NCI-H146 treated with DMSO at 0.1 percent for 48 hours (cell line): ENCODE measurements around the gene MYH16.
A peak's percentile ranks its signal among the peaks of the same experiment; 100 is the strongest.
"Not testable (repeated sequence)": the region's sequence is repeated elsewhere in the genome, so short reads cannot be mapped to it uniquely, and the experiment has no call there.

Experiments used
- DNase-seq: peaks from one replicate; lab custom pipeline; 2025; ENCODE audit not compliant: unreplicated experiment; lab: John Stamatoyannopoulos, UW

The MYH16 gene

DNA sequence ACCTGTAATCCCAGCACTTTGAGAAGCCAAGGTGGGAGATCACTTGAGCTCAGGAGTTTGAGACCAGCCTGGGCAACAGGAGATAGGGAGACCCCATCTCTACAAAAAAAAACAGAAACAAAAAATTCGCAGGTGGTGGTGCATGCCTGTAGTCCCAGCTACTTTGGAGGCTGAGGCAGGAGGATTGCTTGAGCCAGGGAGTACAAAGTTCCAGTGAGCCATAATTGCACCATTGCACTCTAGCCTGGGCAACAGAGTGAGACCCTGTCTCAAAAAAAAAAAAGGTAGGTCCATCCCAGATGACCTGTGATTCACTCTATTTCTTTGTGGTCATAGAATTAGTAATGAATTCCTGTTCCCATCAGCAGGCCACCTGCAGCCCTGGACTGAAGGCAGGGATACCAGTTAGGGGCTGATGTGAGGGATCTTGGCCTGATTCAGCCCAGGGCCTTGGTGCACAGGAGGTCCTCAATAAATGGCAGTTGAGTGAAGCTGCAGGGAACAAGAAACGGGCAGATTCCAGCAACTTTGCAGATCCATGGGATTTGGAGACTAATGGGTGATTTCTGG is at the start of gene MYH16:
Gene MYH16, plus strand, starts transcription at position 364 of the 570 bp plus-strand sequence.
- no peak for DNase-seq

DNA sequence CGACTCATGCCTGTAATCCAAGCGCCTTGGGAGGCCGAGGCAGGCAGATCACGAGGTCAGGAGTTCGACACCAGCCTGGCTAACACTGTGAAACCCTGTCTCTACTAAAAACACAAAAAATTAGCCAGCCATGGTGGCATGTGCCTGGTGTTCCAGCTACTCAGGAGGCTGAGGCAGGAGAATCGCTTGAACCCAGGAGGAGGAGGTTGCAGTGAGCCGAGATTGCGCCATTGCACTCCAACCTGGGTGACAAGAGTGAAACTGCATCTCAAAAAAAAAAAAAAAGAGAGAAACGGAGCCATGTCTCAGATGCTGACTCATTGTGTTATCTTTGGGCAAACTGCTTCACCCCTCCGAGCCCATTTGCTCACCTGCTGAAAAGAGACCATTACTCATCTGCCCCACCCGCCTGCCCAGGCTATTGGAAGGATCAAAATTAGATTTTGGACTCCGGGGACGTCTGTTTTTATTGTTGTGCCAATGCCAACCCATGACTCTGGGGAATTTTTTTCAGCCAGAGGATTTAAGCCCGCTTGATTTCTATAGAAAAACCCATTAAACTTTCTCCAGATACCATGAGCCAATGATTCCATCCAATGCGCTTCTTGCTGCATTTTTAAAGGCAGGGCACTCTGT is 48.3 kb upstream of the MYH16 start:
- peak; percentile 10 for DNase-seq

DNA sequence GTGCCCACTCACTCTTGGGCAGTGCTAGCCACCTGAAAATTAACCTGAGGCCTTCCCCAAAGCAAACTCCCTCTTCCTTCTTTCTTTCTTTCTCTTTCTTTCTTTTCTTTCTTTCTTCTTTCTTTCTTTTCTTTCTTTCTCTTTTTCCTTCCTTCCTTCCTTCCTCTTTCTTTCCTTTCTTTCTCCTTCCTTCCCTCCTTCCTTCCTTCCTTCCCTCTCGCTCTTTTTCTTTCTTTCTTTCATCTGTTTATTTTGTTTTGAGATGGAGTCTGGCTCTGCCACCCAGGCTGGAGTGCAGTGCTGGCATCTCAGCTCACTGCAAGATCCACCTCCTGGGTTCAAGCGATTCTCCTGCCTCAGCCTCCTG is 47.8 kb upstream of the MYH16 start:
- no peak for DNase-seq

DNA sequence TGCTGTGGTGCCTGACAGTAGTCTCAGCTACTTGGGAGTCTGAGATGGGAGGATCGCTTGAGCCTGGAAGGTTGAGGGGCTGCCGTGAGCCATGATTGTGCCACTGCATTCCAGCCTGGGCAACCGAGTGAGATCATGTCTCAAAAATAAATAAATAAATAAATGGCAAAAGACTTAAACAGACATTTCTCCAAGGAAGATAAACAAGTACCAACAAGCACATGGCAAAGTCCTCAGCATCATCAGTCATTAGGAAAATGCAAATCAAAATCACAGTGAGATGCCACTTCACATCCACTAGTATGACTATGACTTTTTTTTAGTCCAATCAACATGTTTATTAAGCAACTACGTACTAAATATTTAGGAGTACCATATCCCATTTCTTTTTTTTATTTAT is 43.4 kb upstream of the MYH16 start:
- no peak for DNase-seq

DNA sequence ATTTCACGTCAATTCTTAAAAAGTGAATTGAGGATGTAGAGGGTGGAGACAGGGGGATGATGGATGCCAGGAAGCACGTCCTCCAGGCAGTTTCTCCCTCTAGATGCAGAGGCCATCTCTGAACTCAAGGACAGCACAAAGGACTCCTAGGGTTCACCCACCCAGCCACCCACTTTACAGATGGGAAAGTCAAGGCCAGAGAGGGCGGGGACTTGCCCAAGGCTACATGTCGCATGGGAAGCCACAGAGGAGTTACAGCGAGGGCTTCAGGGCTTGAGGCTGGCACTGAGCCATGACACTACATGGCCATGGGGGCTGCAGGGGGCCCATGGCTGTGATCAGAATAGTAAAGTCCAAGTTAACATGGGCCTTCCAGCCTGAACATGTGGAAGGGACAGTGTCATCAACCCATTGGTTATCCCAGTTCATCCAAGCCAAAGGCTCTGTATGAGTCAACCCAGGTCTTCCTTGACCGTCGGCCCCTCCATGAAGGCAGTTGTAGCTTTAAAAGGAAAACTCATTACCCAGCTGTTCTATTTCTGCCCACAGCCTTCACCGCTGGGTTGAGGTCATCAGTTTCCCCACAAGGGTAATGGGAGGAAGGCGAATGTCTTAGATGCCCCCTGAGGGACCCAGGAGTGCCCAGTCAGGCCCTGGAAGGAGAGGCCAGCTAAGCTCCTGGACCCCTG is 40.4 kb upstream of the MYH16 start:
- DNase-seq = no peak

DNA sequence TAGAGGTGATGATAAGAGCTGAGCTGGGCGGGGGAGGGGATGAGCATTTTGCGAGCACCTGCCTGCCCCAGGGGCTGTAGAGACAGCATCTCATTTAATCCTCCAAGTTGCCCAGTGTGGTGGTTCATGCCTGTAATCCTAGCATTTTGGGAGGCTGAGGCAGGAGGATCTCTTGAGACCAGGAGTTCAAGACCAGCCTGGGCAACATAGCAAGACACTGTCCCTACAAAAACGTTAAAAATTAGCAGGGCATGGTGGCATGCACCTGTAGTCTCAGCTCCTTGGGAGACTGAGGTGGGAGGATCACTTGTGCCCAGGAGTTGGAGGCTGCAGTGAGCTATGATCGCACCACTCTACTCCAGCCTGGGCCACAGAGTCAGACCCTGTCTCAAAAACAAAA is 39.7 kb upstream of the MYH16 start:
- DNase-seq = not testable (repeated sequence)

DNA sequence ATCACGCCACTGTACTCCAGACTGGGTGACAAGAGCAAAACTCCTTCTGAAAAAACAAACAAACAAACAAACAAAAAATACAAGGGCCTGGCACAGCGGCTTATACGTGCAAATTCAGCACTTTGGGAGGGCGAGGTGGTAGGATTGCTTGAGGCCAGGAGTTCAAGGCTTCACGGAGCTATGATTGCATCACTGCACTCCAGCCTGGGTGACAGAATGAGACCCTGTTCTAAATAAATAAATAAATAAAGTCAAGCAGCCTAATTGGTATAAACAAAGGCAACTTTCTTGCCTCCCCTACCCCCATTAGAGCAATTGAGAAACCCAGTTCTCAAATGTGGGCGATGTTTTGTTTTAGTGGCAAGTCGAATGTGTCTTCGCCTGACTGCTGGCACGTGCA is 38.5 kb upstream of the MYH16 start:
- DNase-seq = no peak

DNA sequence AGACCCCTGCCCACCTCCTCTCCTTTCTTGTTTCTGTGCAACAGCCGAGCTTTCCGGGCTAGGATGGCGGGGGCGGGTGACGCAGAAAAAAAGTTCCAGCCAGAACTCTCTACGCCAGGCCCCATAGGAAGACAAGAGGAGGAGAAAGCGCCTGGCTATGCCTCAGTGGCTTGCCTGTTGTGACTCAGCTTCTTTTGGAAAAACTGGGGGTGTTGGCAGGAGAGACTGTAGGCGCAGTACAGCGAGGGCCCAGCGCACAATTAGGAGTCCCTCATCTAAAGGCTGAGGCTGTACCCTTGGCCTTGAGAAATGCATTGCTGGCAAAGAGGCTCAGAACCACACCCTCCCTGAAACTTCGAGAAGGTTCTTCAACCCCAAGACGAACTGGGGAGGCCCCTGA is 36.7 kb upstream of the MYH16 start:
- DNase-seq = no peak

DNA sequence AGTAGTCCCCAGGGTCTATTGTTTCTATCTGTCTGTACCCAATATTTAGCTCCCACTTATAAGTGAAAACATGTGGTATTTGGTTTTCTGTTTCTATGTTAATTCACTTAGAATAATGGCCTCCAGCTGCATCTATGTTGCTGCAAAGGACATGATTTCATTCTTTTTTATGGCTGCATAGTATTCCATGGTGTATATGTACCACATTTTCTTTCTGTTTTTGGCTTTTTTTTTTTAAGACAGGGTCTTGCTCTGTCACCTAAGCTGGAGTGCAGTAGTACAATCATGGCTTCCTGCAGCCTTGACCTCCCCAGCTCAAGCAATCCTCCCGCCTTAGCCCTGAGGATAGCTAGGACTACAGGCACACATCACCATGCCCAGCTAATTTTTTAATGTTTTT is 34.8 kb upstream of the MYH16 start:
- DNase-seq = not testable (repeated sequence)

DNA sequence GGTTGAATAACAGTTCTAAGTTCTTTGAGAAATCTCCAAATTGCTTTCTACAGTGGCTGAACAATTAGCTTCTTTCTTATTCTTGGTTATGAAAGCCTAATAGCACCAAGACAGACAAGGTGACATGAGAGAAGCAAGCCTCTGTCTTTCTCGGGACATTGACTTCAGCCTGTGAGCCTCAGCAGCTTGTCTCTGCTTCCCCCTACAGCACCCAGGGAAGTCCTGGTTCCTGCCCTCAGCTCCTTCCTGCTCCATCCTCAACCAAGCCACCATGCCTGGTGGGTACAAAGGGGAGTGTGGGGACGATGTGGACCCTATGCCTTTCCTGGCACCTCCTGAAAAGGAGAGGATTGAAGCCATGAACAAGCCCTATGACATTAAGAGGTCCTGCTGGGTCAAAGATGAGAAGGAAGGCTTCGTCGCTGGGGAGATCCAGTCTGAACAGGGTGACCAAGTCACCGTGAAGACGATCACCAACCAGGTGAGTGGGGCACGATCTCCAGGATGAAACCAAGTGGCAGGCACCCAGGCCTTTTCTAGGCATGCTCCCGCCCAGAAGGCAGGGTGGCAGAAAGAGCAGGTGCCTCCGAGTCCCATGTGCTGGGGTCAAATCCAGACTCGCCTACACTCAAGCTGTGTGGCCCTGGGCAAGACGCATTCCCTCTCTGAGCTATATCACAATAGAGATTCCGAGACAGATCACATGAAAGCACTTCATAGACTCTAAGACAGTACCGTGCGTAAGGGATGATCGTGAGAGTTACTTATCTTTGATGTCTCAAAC is 33.9 kb upstream of the MYH16 start:
- no peak for DNase-seq

DNA sequence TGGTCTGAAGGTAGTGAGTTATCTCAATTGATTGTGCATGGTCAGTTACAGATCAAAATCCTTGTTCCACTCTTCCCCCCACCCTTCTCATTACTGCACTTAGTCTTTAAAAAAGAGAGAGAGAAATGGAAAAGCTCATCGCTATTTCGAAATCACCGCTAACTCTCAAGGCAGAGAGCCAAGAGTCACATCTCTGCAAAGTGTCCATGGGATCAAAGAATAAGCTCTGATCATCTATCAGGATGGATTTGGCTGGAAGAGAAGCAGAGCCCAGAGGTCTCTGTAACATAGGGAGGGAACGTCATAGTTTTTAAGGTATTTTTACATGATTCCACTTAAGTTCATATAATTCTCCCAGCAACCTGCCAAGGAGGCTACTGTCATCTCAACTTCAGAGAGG is 30.0 kb upstream of the MYH16 start:
- DNase-seq = no peak

DNA sequence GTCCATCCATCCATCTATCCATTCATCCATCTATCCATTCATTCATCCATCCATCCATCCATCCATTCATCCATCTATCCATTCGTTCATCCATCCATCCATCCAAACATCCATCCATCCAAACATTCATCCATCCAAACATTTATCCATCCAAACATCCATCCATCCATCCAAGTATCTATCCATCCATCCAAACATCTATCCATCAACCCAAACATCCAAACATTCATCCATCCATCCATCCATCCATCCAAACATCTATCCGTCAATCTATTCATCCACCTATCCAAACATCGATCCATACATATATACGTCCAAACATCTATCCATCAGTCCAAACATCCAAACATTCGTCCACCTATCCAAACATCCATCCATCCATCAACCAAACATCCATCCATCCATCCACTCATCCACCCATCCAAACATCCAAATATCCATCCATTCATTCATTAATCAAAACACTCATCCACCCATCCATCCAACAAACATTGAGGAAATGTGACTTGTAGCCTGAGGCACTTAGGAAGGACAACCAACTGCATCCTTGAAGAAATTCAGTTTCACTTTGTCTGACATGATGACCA is 28.8 kb upstream of the MYH16 start:
- no peak for DNase-seq

DNA sequence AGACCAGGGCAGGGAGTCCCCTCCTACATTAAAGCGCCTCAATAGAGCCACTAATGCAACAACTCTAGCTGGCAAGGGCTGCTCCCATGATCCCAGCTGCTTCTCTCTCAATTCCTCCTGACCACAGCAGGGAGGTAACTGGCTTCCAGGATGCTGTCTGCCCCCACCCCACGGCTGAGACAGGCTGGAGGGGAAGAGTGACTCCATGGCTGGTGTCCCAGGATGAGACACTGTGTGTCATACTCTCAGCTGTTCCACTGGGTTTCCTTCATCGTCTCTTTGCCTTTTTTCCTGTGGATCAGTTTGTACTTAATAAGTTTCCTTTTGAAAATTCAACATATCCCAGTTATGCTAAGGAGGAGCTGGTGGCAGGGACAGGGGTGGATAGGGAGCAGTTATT is 27.7 kb upstream of the MYH16 start:
- no peak for DNase-seq

DNA sequence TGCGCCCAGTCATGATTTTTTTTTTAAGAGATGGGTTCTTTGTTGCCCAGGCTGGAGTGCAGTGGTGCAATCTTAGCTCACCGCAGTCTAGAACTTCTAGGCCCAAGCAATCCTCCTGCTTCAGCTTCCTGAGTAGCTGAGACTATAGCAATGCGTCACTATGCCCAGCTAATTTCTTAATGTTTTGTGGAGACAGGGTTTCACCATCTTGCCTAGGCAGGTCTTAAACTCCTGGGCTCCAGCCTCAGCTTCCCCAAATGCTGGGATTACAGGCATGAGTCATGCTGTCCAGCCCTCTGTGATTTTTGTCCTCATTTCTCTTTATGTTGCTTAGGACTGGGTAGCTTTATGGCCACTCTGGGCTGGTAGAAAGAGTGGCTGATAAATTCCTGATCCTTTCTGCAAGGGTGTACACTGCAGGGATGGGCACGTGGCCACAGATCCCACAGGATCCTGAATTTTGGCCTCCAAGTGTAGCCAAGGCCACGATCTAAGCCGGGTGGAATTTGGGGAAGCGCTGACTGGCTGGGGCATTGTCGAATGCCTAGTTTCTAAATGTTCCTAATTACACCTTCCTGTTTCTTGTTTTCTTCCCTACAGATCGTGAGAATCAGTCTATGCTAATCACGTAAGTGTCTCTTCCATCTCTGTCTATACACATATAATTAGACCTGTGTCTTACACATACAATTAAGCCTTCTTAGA is 24.1 kb upstream of the MYH16 start:
- no peak for DNase-seq

DNA sequence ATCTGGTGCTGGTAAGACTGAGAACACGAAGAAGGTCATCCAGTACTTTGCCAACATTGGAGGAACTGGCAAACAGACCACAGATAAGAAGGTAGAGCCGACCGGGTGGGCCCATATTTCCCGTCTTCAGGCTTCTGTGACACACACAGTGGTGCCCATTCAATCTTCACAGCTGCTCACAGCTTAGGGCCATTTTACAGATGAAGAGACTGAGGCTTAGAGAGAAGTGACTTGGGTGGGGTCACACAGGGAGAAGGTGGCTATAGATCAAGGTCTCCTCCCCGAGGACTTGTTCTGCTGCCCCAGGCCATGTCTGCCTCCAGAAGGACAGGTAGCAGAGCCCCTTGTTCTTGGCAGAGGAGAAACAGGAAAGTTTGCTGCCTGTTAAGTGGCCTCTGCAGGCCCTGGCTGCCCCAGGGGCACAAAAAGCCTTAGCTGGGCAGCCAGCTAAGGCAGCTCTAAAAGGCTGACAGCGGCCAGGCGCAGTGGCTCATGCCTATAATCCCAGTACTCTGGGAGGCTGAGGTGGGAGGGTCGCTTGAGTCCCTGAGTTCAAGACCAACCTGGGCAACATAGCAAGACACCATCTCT is 22.6 kb upstream of the MYH16 start:
- DNase-seq = no peak

DNA sequence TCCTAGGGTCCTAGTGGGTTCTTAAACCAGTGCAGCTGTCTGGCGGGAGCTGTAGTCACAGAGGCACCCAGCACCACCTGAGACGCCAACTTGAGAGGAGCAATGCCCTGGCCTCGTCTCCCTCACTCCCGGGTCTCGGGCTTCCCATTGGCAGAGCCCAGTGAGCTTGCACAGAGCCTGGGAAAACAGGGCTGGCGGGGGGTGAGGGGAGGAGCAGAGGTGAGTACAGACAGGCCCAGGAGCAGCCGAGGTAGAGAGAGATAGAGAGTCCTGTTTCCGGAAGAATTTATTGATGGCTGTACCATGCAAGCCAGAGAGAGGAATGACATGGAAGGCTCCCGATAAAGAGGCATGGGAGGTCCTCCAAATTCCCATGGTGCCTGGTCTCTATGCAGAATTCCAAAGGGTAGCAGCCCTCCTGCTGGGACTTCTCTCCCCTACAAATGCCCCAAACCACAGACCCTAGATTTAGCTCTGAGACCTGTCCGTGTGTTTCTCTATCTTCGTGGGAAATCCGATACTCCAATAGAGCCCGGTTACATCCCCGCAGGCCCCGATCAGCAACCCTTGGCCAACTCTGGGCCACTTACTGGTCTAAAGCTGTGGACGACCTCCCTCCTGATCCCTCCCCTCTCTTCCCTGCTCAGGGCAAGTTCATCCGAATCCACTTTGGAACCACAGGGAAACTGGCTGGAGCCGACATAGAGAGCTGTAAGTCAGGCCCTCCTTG is 20.3 kb upstream of the MYH16 start:
- DNase-seq = no peak

DNA sequence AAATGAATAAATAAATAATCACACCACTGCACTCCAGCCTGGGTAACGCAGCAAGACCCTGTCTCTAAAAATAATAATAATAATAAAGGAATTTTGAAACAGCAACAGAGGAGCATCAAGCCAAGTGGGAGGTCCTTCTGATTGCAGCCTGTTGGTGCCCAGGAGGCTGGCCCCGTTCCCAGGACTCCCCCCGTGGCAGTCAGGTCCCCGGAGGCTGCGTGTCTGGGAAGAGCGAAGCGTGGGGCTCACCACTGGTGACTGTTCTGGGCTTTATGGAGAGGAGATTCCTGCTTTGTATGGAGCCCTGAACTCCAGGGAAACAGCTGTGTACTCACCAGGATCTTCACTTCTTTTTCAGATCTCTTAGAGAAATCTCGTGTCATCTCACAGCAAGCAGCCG is 19.3 kb upstream of the MYH16 start:
- no peak for DNase-seq

DNA sequence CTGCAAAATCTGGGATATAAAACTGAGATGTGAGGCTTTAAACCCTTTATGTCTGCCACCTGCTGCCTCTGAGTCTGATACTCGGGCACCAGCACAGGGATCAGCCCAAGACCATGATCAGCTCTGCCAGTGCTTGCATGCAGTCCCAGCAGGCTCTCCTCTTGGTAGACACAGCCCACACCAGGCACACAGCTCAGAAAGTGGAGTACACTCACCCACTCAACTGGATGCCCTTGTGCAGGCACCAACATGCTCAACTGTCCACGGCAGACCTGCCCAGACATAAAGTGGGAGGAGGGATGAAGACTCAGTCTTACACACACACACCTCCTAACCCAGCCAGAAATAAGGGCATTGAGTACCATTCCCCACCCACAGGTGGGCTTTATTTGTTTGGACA is 18.2 kb upstream of the MYH16 start:
- no peak for DNase-seq

DNA sequence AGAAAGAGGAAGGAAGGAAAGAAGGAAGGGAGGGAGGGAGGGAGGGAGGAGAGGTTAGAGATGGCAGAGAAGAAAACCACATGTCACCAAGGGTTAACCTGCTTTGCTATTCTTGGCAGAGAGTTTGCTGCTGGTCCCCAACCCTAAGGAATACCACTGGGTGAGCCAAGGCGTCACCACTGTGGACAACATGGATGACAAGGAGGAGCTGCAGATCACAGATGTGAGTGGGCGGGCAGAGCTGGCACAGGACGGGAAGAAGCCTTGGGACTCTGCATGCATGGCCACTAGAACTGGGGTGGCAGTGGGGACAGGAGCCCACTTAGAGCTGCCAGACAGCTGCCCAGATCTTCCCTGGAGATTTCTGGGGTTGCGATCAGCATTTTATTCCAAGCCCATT is 17.2 kb upstream of the MYH16 start:
- DNase-seq = no peak

DNA sequence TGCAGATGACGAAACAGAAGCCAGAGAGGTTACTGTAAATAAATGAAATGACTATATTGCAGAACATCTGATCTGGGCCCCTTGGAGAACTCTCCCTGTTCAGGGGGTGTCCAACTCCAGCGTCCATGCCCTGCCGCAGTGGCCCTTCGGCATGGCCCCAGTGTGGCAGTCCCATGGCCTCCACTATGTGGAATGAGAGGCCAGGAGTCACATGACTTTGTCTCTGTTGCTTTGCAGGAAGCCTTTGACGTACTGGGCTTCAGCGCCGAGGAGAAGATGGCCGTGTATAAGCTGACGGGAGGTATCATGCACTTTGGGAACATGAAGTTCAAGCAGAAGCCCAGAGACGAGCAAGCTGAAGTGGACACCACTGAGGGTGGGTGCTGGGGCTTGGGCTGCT is 15.6 kb upstream of the MYH16 start:
- DNase-seq = no peak
